Activated B cell treated with CpG ODN at 0.5 μM for 24 hours (primary cell): ENCODE measurements around the gene OR51E1. TPM values are rescaled to one million over a fixed set of nuclear protein-coding genes. Genes with fewer than 3 reads are reported as not detected.

ENCODE experiments used
- ATAC-seq: fragments of 200-7000 bp; cut with Tn5 transposase; one replicate; pipeline ENCODE4 v1.10.0; 2021; ENCODE audit warnings: low read depth, mild to moderate bottlenecking, moderate library complexity
- CTCF ChIA-PET: fragments of 350-600 bp; sonication (Branson Sonifier 250); formaldehyde crosslinking; loops from one replicate; lab custom pipeline; 2021; ENCODE audit warnings: antibody characterized with exemption; lab: Charles Lee
- POLR2A ChIA-PET: fragments of 350-600 bp; sonication (Branson Sonifier 250); formaldehyde crosslinking; loops from one replicate; lab custom pipeline; 2021; ENCODE audit warnings: antibody characterized with exemption; lab: Charles Lee
- DNase-seq: peaks from one replicate; pipeline ENCODE4 v3.0.0; 2022
- H3K27ac Mint-ChIP-seq: one replicate; pipeline ENCODE4 v1.8.0; 2020; ENCODE audit warnings: mixed read lengths
- H3K27me3 Mint-ChIP-seq: one replicate; pipeline ENCODE4 v1.8.0; 2021; ENCODE audit warnings: mixed read lengths
- H3K36me3 Mint-ChIP-seq: one replicate; pipeline ENCODE4 v1.8.0; 2021; ENCODE audit warnings: low read depth, mixed read lengths
- H3K4me1 Mint-ChIP-seq: one replicate; pipeline ENCODE4 v1.8.0; 2021; ENCODE audit warnings: mixed read lengths
- H3K4me3 Mint-ChIP-seq: one replicate; pipeline ENCODE4 v1.8.0; 2020; ENCODE audit warnings: mild to moderate bottlenecking, mixed read lengths
- H3K9me3 Mint-ChIP-seq: one replicate; pipeline ENCODE4 v1.8.0; 2020; ENCODE audit warnings: mixed read lengths
- CTCF ChIP-seq: fragments of 200-600 bp; IDR thresholded peaks from one replicate; pipeline ENCODE4 v1.8.0; 2022; ENCODE audit warnings: antibody characterized with exemption, mild to moderate bottlenecking
- intact Hi-C: fragments of 100-400 bp; cut with micrococcal nuclease; formaldehyde crosslinking; loops from one replicate; pipeline ENCODE4 v1.15.1; 2024
- total RNA-seq: library from RNA; stranded (reverse); gene quantifications from 2 replicates; pipeline ENCODE4 v1.2.3, GENCODE V29; 2022

The OR51E1 gene
- total RNA-seq, 1 donor from 2014 or later = not detected

- H3K27ac Mint-ChIP-seq = no peak overlapping the region
- DNase-seq (no peak), ATAC-seq (no peak)
- POLR2A ChIA-PET = no interaction called here
- H3K27me3 Mint-ChIP-seq = peaks cover 3% of the 10 kb centered on the region
- no peak overlapping the region for H3K4me3 Mint-ChIP-seq
- no peaks in the 10 kb centered on the region for H3K9me3 Mint-ChIP-seq
- intact Hi-C loops = no loop called here
- H3K4me1 Mint-ChIP-seq = no peaks in the 10 kb centered on the region
- CTCF ChIA-PET = interaction anchor here (0.8 kb wide), 1 partner anchor 48 kb away, joined by 3 read pairs; no protein-coding TSS in a partner anchor
- no peaks in the 10 kb centered on the region for H3K36me3 Mint-ChIP-seq
- TF ChIP-seq CTCF = no peak
These were observed 41.0 kb downstream of the OR51E1 start for GRCh38 chr11:4684631-4685285.

- Mint-ChIP-seq H3K4me3 (no peak overlapping the region), H3K27ac (no peak overlapping the region), H3K36me3 (no peaks in the 10 kb centered on the region), H3K4me1 (no peaks in the 10 kb centered on the region), H3K9me3 (no peaks in the 10 kb centered on the region), H3K27me3 (peaks cover 1% of the 10 kb centered on the region)
- DNase-seq = no peak
- TF ChIP-seq CTCF = no peak
- ChIA-PET POLR2A (no interaction called here), CTCF (no interaction called here)
- ATAC-seq = no peak
- intact Hi-C loops = no loop called here
These were observed 51.7 kb downstream of the OR51E1 start for GRCh38 chr11:4695442-4695841.

- H3K4me1 Mint-ChIP-seq = no peaks in the 10 kb centered on the region
- ATAC-seq (no peak), DNase-seq (no peak)
- H3K27me3 Mint-ChIP-seq = peaks cover 3% of the 10 kb centered on the region
- POLR2A ChIA-PET = no interaction called here
- H3K9me3 Mint-ChIP-seq = no peaks in the 10 kb centered on the region
- H3K27ac Mint-ChIP-seq = no peak within 1 kb of the TSS
- TF ChIP-seq CTCF = no peak
- no peaks in the 10 kb centered on the region for H3K36me3 Mint-ChIP-seq
- CTCF ChIA-PET = no interaction called here
- H3K4me3 Mint-ChIP-seq = no peak within 1 kb of the TSS
- intact Hi-C loops = no loop called here
These were observed 53.8 kb downstream of the OR51E1 start, which contains the start of gene OR51E2 for GRCh38 chr11:4697585-4697984. Gene OR51E2 (minus strand): TSS chr11:4697853. CDS start chr11:4682711, 15,142 bp downstream.

- CTCF ChIA-PET = no interaction called here
- ATAC-seq = no peak
These were observed 56.1 kb downstream of the OR51E1 start for GRCh38 chr11:4699697-4700435.

More at GRCh38 chr11:4699697-4700435, 56.1 kb downstream of the OR51E1 start:
- no peak for TF ChIP-seq CTCF
- Mint-ChIP-seq H3K27ac (no peak overlapping the region), H3K4me1 (no peaks in the 10 kb centered on the region), H3K9me3 (no peaks in the 10 kb centered on the region), H3K4me3 (no peak overlapping the region), H3K36me3 (no peaks in the 10 kb centered on the region), H3K27me3 (peaks cover 3% of the 10 kb centered on the region)
- POLR2A ChIA-PET = no interaction called here
- DNase-seq = no peak
- intact Hi-C loops = no loop called here
